CD14-positive monocyte (primary cell): ENCODE results near the gene MT3. TPM values are rescaled to one million over a fixed set of nuclear protein-coding genes. Genes with fewer than 3 reads are reported as not detected.

Experiments used
- DNase-seq, 3 donors: peaks; one replicate each; pipeline ENCODE4 v3.0.0-alpha.2; 2011 to 2022
- H2AFZ ChIP-seq: 2 replicates; pipeline ENCODE4 v1.6.0; 2012; ENCODE audit warnings: mild to moderate bottlenecking, low read depth, low read length, inconsistent platforms; ENCODE audit not compliant: insufficient read depth, poor library complexity, severe bottlenecking
- H3K27ac ChIP-seq, 2 donors: 1 replicate in 1 of 2; 2 replicates in 1 of 2; pipeline ENCODE4 v1.5.1; 2012 to 2013; ENCODE audit warnings: low read length in 2 of 2, control low read depth in 1 of 2, inconsistent platforms in 1 of 2, low read depth in 1 of 2, mild to moderate bottlenecking in 1 of 2
- H3K27me3 ChIP-seq, 2 donors: one replicate each; pipeline versions ENCODE4 v1.6.0 to v1.6.1; 2011 to 2013; ENCODE audit warnings: low read length in 2 of 2; ENCODE audit not compliant: control insufficient read depth in 2 of 2, insufficient read depth in 2 of 2
- H3K36me3 ChIP-seq, 2 donors: replicated peaks in 1 of 2; 1 replicate in 1 of 2; 2 replicates in 1 of 2; pipeline versions ENCODE4 v1.5.1 to v1.6.1; 2012 to 2013; ENCODE audit warnings: low read length in 2 of 2, control low read depth in 1 of 2, inconsistent platforms in 1 of 2, mild to moderate bottlenecking in 1 of 2; ENCODE audit not compliant: insufficient read depth in 2 of 2, control insufficient read depth in 1 of 2
- H3K4me1 ChIP-seq, 2 donors: 1 replicate in 1 of 2; 2 replicates in 1 of 2; pipeline versions ENCODE4 v1.5.1 to v1.6.1; 2012 to 2013; ENCODE audit warnings: low read length in 2 of 2, control low read depth in 1 of 2, inconsistent platforms in 1 of 2, mild to moderate bottlenecking in 1 of 2, moderate library complexity in 1 of 2; ENCODE audit not compliant: insufficient read depth in 2 of 2, control insufficient read depth in 1 of 2
- H3K4me2 ChIP-seq: replicated peaks from 2 replicates; pipeline ENCODE3; 2012; ENCODE audit warnings: low read length, moderate library complexity, mild to moderate bottlenecking; ENCODE audit not compliant: poor library complexity, severe bottlenecking; ENCODE audit errors: extremely low read depth
- H3K4me3 ChIP-seq, 3 experiments: fragments of 200-600 bp in 1 of 3; sonication (generic) in 1 of 3; replicated peaks in 1 of 3; 1 replicate in 2 of 3; 2 replicates in 1 of 3; pipeline ENCODE4 v1.5.1; 2011 to 2013; ENCODE audit warnings: low read length in 3 of 3, mild to moderate bottlenecking in 3 of 3, control low read depth in 2 of 3, low read depth in 2 of 3, inconsistent platforms in 1 of 3, moderate library complexity in 1 of 3
- H3K79me2 ChIP-seq: 2 replicates; pipeline ENCODE4 v1.6.0; 2012; ENCODE audit warnings: mild to moderate bottlenecking, control low read depth, inconsistent platforms, low read length, moderate library complexity; ENCODE audit not compliant: insufficient read depth
- H3K9ac ChIP-seq: 2 replicates; pipeline ENCODE4 v1.6.0; 2017; ENCODE audit warnings: low read length, mild to moderate bottlenecking; ENCODE audit not compliant: insufficient read depth, poor library complexity, severe bottlenecking
- H3K9me3 ChIP-seq, 2 donors: replicated peaks in 1 of 2; 1 replicate in 1 of 2; 2 replicates in 1 of 2; pipeline versions ENCODE4 v1.5.1 to v1.6.1; 2012 to 2013; ENCODE audit warnings: low read length in 2 of 2, control low read depth in 1 of 2; ENCODE audit not compliant: control insufficient read depth in 1 of 2, insufficient read depth in 1 of 2
- H4K20me1 ChIP-seq: 2 replicates; pipeline ENCODE4 v1.6.0; 2012; ENCODE audit warnings: mild to moderate bottlenecking, low read length, control low read depth, moderate library complexity; ENCODE audit not compliant: insufficient read depth
- H3K27ac Mint-ChIP-seq, 7 donors: one replicate each; pipeline ENCODE4 v1.8.0; 2020; ENCODE audit warnings: mild to moderate bottlenecking in 7 of 7, mixed read lengths in 7 of 7, moderate library complexity in 6 of 7, inconsistent platforms in 2 of 7
- H3K27me3 Mint-ChIP-seq, 3 donors: one replicate each; pipeline ENCODE4 v1.8.0; 2021 to 2022; ENCODE audit warnings: low read depth in 3 of 3, mild to moderate bottlenecking in 3 of 3, mixed read lengths in 3 of 3, moderate library complexity in 3 of 3, inconsistent platforms in 1 of 3
- H3K36me3 Mint-ChIP-seq, 2 donors: one replicate each; pipeline ENCODE4 v1.8.0; 2020; ENCODE audit warnings: mixed read lengths in 2 of 2, inconsistent platforms in 1 of 2, mild to moderate bottlenecking in 1 of 2
- H3K4me1 Mint-ChIP-seq: one replicate; pipeline ENCODE4 v1.8.0; 2020; ENCODE audit warnings: mild to moderate bottlenecking, mixed read lengths
- H3K4me3 Mint-ChIP-seq, 2 donors: one replicate each; pipeline ENCODE4 v1.8.0; 2020; ENCODE audit warnings: mild to moderate bottlenecking in 2 of 2, mixed read lengths in 2 of 2, moderate library complexity in 1 of 2
- H3K9me3 Mint-ChIP-seq, 7 donors: one replicate each; pipeline ENCODE4 v1.8.0; 2020 to 2022; ENCODE audit warnings: mixed read lengths in 7 of 7, mild to moderate bottlenecking in 6 of 7, moderate library complexity in 6 of 7, inconsistent platforms in 2 of 7
- WGBS: methylation state at CpG from one replicate; pipeline ENCODE4 v1.1.5; 2013; ENCODE audit warnings: missing lambda C conversion rate; ENCODE audit not compliant: insufficient coverage; 5-methylcytosine and 5-hydroxymethylcytosine counted together
- intact Hi-C, 2 donors: fragments of 100-400 bp; cut with micrococcal nuclease; formaldehyde crosslinking; loops; one replicate each; pipeline versions ENCODE4 v1.15.0 to v1.15.1; 2023
- polyA plus RNA-seq, 3 donors: library from polyadenylated mRNA; depleted of rRNA in 1 of 3; unstranded in 2 of 3; stranded (reverse) in 1 of 3; fragments of 300-500 nt in 2 of 3; fragments of >200 nt in 1 of 3; fragmentation: Illumina TruSeq in 2 of 3; gene quantifications; 1 replicate in 2 of 3; 2 replicates in 1 of 3; pipeline ENCODE4 v1.2.3, GENCODE V29; 2012 to 2021
- TF ChIP-seq, protein P1 (sequence below): fragments of 200-600 bp; IDR thresholded peaks from one replicate; pipeline ENCODE4 v1.8.0; 2022; ENCODE audit warnings: antibody characterized with exemption, mild to moderate bottlenecking

Gene MT3
- polyA plus RNA-seq, 3 donors: not detected

DNA sequence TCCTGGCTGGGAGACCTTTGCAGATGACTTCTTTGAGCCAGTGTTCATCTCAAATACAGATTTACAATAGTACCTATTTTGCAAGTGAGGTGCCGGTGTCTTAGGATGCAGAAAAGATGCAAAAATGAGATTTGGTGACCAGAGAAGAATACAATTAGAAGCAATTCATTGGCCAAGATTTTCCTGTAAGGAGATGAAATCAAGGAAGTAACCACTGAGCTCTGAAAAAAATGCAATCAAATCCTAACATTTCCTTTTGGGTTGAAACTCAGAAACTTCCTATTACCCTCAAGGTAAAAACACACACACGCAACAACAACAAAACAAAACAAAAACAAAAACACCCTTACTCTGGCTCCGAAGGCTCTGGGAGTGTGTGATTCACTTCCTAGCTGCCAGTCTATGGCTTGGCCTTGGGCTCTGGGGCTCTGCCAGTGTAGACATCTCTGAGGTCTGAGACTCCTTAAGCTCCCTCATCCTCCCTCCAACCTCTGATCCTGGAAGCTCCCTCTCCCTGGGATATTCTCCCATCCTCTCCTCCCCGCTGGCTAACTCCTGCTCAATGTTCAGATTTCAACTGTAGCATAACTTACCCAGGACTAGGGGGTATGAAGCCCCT lies 41.3 kb upstream of the MT3 start:
- Mint-ChIP-seq H3K27me3 (peaks cover 5 to 14% (median 6%) of the 10 kb centered on the region in 3 donors), H3K4me1 (peaks cover 8% of the 10 kb centered on the region), H3K27ac (peak overlapping the region in 1 of 7 donors; percentile 1), H3K36me3 (no peaks in the 10 kb centered on the region), H3K9me3 (no peaks in the 10 kb centered on the region), H3K4me3 (no peak overlapping the region)
- no peaks in the 10 kb centered on the region for H4K20me1 ChIP-seq
- no peak overlapping the region for H3K4me2 ChIP-seq
- intact Hi-C loops: no loop called here
- H3K9me3 ChIP-seq: no peaks in the 10 kb centered on the region
- H3K27ac ChIP-seq: no peak overlapping the region
- peaks cover 0 to 2% of the 10 kb centered on the region in 2 donors for H3K4me1 ChIP-seq
- H3K9ac ChIP-seq: no peak overlapping the region
- H3K79me2 ChIP-seq: no peaks in the 10 kb centered on the region
- DNase-seq: no peak
- H3K27me3 ChIP-seq: no peaks in the 10 kb centered on the region
- no peak overlapping the region for H3K4me3 ChIP-seq
- WGBS: 20% methylated on average over 2 of the region's 4 CpGs
- TF ChIP-seq, protein P1, sequence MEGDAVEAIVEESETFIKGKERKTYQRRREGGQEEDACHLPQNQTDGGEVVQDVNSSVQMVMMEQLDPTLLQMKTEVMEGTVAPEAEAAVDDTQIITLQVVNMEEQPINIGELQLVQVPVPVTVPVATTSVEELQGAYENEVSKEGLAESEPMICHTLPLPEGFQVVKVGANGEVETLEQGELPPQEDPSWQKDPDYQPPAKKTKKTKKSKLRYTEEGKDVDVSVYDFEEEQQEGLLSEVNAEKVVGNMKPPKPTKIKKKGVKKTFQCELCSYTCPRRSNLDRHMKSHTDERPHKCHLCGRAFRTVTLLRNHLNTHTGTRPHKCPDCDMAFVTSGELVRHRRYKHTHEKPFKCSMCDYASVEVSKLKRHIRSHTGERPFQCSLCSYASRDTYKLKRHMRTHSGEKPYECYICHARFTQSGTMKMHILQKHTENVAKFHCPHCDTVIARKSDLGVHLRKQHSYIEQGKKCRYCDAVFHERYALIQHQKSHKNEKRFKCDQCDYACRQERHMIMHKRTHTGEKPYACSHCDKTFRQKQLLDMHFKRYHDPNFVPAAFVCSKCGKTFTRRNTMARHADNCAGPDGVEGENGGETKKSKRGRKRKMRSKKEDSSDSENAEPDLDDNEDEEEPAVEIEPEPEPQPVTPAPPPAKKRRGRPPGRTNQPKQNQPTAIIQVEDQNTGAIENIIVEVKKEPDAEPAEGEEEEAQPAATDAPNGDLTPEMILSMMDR: no peak
- H2AFZ ChIP-seq: no peak overlapping the region
- no peaks in the 10 kb centered on the region for H3K36me3 ChIP-seq

DNA sequence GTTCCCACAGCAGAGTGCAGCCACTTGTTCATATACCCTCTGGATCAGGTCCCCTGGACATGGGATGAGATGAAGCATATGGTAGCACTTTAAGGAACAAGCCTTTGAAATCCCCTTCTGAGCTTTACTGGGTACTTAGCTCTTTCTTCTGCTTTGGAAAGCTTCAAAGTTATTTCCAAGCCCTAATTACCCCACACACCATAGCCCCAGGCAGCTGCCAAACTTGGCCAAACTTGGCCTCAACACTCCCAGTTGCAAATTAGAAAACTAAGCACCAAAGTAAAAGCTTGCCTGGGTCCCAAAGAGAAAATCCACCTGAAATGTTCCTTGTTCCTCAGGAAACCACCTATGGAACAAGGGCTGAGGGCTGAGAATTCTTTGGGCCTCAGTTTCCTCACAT lies 40.2 kb upstream of the MT3 start:
- H3K9ac ChIP-seq: no peak overlapping the region
- H3K4me1 ChIP-seq: peaks cover 0 to 2% of the 10 kb centered on the region in 2 donors
- Mint-ChIP-seq H3K27me3 (peaks cover 4 to 10% (median 6%) of the 10 kb centered on the region in 3 donors), H3K4me3 (no peak overlapping the region), H3K9me3 (peaks cover 0 to 2% (median 0%) of the 10 kb centered on the region in 7 donors), H3K27ac (peak overlapping the region in 1 of 7 donors; percentile 5), H3K36me3 (no peaks in the 10 kb centered on the region), H3K4me1 (peaks cover 8% of the 10 kb centered on the region)
- no peak overlapping the region for H2AFZ ChIP-seq
- H3K4me3 ChIP-seq: no peak overlapping the region
- intact Hi-C loops: no loop called here
- H3K27me3 ChIP-seq: no peaks in the 10 kb centered on the region
- TF ChIP-seq, protein P1: no peak
- H3K36me3 ChIP-seq: no peaks in the 10 kb centered on the region
- no peak overlapping the region for H3K4me2 ChIP-seq
- H4K20me1 ChIP-seq: no peaks in the 10 kb centered on the region
- H3K27ac ChIP-seq: no peak overlapping the region
- H3K9me3 ChIP-seq: no peaks in the 10 kb centered on the region
- H3K79me2 ChIP-seq: no peaks in the 10 kb centered on the region
- DNase-seq: no peak
